ENCODE results near the gene DNM3.

DNM3 gene

GRCh38 chr1:172254521-172255222 is 413.4 kb downstream of the DNM3 start:
- no peak for DNase-seq

GRCh38 chr1:172255223-172255560 is 413.9 kb downstream of the DNM3 start:
- DNase-seq, result no peak

DNA sequence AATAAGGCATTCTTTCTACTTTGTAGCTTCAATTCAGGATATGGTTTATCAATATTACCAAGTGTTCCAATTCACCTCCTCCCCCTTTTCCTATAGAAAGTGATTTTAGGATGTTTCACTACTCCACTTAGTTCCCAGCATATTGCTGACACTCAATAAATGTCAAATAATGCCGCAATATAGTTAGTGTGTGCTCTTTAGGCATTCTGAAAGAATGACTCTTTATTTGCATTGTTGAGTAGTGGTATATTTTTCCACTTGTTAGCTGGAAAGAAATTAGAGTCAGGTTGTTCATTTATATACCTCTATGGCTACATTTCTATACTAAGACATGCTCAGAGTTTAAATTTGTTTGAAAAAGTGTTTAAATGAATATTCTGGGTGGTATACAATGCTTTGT is 424.6 kb downstream of the DNM3 start:
- no peak for DNase-seq

GRCh38 chr1:172266528-172267174 is 425.4 kb downstream of the DNM3 start:
- DNase-seq, result peak; percentile 10

GRCh38 chr1:172268237-172268636 is 426.9 kb downstream of the DNM3 start:
- no peak for DNase-seq

- no peak for DNase-seq
These were observed 427.8 kb downstream of the DNM3 start for GRCh38 chr1:172269084-172269483.

DNA sequence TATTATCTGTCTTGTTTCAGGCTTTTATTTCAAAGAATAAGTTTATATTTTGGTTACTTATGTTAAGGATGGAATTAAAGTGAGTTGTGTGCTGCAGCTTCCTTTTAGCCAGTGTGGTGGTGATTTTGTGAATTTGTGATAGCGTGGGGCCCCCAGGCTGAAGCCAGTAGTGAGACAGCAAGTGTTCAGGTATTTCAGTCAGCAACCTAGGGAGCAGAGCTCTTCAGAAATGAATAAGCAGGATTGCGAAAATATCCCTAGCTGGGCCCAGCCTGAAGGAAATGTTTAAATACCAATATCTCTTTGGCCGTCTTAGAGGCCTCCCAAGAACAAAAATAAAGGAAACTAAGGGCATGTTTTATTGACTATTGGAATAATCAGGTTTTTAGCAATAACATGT is 428.3 kb downstream of the DNM3 start:
- DNase-seq, result no peak

DNA sequence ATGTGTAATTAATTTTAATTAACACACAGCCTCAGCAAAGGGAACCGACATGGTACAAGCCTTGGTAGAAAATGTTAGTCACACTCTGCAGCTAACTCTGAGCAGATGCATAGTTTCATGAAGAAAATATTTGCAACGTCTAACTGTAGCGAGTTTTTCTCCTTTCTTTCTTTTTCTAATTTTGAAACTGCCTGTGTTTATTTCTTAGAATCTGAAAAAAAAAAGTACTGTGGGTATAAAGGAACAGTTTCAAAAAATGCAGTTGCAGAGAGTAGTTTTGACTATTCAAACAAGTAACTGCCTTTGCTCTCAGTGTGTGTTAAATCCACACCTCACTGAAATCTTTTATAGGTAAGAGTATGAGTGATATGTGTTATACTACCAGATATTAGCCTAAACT is 429.3 kb downstream of the DNM3 start:
- no peak for DNase-seq

GRCh38 chr1:172272087-172272486 is 430.8 kb downstream of the DNM3 start:
- DNase-seq, result no peak

DNA sequence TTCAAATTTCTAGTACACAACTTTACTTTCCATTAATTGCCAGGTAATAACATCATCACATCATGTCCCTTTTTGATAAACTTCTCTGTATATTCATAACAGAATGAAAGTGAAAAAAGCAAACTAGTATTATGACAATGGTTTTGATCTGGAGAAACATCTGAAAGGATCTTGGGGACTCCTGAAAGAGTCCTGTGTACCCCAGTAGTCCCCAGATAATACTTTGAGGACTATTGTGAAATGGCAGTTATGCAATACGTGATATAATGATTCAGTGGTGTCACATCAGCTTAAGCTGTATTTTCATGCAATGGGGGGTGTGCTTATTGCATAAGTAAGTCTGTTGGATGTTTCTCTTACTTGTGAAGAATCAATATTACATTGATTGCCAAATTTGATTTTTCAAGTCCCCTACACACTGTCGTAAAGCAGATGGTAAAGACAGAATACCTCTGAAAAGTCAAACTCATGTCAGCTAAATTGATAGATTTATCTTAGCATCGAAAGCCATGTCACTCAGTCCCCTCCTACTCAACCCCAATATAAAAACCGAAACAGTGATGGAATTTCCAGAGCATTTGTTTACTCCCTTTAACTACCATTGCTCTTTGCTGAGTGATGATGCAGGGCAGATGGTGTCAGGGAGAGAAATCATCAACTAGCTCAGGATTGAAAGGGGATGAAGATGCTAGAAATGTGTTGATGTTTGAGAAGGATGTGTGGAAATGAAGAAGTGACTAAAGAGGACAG is 432.5 kb downstream of the DNM3 start:
- no peak for DNase-seq

GRCh38 chr1:172275478-172275877 is 434.2 kb downstream of the DNM3 start:
- DNase-seq, result no peak

GRCh38 chr1:172276120-172276818 is 435.0 kb downstream of the DNM3 start:
- DNase-seq, result no peak

DNA sequence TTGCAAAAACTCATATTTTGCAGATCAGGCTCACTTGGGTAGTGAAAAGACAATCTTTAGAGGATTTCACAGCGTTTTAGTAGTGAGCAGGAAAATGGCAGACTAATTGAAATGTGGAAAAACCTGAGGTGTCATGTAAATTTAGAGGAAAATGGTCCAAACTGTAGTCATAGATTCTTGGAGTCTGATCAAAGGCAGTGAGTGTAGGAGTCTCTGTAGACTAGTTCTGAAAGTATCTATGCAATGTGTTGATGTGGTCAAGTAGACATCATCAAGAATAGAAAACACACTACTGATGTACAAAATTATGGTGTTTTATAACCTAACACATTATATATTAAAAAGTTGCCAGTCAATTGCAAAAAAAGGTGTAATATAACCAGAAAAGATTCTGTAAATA is 436.0 kb downstream of the DNM3 start:
- DNase-seq, result no peak

DNA sequence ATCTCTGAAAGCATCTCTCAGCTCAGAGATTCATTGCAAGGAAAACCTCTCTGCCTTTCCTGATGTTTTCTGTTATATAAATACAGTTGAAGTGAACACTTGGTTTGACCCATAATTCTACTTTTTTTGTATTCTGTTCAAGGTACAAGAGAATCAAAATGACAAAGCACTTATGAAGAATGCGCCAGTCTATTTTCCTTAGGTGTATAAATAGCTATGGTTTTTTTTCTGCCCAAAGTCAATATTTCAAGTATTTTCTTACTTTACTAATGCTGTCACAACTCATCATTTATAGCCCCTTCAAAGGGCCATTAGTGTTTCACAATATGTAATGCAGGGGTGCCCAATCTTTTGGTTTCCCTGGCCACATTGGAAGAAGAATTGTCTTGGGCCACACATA is 436.7 kb downstream of the DNM3 start:
- DNase-seq, result no peak

- no peak for DNase-seq
These were observed 437.2 kb downstream of the DNM3 start for GRCh38 chr1:172278478-172278877.

DNA sequence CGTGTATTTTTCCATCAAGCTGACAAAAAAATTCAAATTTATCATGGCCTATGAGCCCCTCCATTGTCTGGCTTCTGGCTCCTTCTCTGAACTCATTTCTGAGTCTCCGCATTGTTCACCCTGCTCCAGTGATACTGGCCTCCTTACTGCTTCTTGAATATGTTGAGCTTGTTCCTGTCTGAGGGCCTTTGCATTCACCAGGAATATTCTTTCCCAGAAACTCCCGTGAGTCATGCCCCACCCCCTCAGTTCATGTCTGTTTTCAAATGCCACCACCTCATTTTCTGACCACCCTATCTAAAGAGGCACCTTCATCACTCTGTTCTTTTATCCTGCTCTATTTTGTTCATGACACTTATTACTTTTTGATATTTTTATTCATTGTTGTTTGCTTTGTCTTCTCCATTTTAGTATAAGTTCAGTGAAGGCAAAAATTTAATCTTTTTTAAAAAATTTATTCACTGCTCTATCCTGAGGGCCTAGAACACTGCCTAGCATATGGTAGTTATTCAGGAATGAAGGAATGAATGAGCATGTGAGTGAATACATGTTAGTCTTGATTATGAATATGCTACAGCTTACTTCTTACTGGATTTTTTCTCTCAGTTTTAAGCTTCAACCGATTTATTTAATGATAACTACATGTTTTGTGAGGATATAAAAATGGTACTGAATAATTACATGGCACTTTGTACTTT is 438.8 kb downstream of the DNM3 start:
- no peak for DNase-seq

DNA sequence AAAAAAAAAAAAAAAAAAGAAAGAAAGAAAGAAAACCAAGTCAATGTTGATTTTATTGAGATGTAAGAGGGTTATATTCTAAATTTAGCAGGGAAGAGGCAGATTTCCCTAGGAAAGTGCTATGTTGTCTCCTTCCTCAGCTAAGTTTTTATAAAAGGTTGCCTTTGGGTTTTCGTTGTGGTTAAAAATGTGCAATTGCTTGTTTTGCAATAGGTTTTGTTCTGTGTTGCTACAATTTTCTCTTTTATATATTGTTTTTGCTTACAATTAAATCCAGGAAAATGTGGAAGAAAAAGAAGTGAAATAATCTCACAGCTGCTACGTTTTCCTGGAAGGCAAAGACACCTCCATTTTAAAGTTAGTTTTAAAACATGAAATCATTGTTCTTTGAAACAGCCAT is 442.5 kb downstream of the DNM3 start:
- no peak for DNase-seq

DNA sequence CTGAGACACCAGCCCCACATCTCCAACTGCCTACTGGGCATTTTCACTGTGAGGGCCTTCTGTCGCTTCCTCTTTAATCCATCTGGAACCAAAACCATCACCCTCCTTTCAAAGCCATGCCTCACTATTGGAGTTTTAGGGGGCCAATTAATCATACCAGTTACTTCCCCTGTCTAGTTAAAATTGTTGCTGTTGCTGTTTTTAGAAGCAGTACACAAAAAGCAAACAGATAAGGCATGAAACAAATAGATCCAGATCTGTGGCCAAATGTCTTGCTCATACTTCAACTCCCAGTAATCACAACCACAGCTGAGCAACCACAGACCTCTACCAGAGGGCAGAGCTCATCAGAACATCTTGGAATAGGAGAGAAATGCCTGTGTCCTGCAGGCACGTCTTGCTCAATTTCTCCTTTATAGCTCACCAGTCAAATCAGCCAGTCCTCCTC is 445.4 kb downstream of the DNM3 start:
- DNase-seq, result no peak

- DNase-seq, result no peak
These were observed 445.9 kb downstream of the DNM3 start for GRCh38 chr1:172287208-172287607.

- no peak for DNase-seq
These were observed 447.3 kb downstream of the DNM3 start for GRCh38 chr1:172288581-172288980.

GRCh38 chr1:172289448-172289847 is 448.1 kb downstream of the DNM3 start:
- no peak for DNase-seq

GRCh38 chr1:172292840-172293239 is 451.5 kb downstream of the DNM3 start:
- no peak for DNase-seq

DNA sequence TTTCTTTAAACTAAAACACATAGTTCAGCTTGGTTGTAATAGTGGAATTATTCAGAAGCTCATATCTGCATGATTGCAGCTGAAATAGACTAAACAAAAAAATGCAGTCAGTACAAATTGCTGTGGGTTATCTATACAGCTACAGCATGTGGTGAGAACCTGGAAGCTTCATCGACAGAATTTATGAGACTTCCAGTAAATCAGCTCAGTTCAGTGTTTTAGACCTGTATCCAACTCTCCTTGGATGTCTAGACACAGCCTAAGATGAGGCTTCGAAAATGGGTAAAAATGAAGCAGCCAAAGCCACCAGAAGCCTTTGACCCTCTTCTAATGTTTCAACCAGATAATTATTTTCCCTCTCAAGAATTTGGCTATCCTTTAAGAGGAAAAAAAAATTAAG is 452.1 kb downstream of the DNM3 start:
- no peak for DNase-seq

Data from stimulated activated CD4-positive, alpha-beta T cell treated with anti-CD3 and anti-CD28 coated beads, Interleukin-4, amount 100 ng/mL, for 1 hour (primary cell).